NCI-H146 (cell line): ENCODE measurements around the gene LEPR.
"Not testable (repeated sequence)": the region's sequence is repeated elsewhere in the genome, so short reads cannot be mapped to it uniquely, and the experiment has no call there.

Experiments used
- DNase-seq: peaks from one replicate; lab custom pipeline; 2025; lab: John Stamatoyannopoulos, UW

LEPR gene, protein sequence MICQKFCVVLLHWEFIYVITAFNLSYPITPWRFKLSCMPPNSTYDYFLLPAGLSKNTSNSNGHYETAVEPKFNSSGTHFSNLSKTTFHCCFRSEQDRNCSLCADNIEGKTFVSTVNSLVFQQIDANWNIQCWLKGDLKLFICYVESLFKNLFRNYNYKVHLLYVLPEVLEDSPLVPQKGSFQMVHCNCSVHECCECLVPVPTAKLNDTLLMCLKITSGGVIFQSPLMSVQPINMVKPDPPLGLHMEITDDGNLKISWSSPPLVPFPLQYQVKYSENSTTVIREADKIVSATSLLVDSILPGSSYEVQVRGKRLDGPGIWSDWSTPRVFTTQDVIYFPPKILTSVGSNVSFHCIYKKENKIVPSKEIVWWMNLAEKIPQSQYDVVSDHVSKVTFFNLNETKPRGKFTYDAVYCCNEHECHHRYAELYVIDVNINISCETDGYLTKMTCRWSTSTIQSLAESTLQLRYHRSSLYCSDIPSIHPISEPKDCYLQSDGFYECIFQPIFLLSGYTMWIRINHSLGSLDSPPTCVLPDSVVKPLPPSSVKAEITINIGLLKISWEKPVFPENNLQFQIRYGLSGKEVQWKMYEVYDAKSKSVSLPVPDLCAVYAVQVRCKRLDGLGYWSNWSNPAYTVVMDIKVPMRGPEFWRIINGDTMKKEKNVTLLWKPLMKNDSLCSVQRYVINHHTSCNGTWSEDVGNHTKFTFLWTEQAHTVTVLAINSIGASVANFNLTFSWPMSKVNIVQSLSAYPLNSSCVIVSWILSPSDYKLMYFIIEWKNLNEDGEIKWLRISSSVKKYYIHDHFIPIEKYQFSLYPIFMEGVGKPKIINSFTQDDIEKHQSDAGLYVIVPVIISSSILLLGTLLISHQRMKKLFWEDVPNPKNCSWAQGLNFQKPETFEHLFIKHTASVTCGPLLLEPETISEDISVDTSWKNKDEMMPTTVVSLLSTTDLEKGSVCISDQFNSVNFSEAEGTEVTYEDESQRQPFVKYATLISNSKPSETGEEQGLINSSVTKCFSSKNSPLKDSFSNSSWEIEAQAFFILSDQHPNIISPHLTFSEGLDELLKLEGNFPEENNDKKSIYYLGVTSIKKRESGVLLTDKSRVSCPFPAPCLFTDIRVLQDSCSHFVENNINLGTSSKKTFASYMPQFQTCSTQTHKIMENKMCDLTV

GRCh38 chr1:65420590-65421350, at the start of gene LEPR, which contains the start of gene LEPROT:
Gene LEPR, plus strand, starts transcription at chr1:65420668. Its CDS starts 144,898 bp downstream, at chr1:65565566.
Gene LEPROT, plus strand, starts transcription at chr1:65420668. Its CDS starts 57 bp downstream, at chr1:65420725.
- peak; percentile 98 for DNase-seq

- no peak for DNase-seq
These were observed 48.9 kb upstream of the LEPR start for GRCh38 chr1:65371544-65371943.

GRCh38 chr1:65372557-65372956, 47.9 kb upstream of the LEPR start:
- DNase-seq, result no peak

- no peak for DNase-seq
These were observed 42.8 kb upstream of the LEPR start for GRCh38 chr1:65377496-65378246.

DNA sequence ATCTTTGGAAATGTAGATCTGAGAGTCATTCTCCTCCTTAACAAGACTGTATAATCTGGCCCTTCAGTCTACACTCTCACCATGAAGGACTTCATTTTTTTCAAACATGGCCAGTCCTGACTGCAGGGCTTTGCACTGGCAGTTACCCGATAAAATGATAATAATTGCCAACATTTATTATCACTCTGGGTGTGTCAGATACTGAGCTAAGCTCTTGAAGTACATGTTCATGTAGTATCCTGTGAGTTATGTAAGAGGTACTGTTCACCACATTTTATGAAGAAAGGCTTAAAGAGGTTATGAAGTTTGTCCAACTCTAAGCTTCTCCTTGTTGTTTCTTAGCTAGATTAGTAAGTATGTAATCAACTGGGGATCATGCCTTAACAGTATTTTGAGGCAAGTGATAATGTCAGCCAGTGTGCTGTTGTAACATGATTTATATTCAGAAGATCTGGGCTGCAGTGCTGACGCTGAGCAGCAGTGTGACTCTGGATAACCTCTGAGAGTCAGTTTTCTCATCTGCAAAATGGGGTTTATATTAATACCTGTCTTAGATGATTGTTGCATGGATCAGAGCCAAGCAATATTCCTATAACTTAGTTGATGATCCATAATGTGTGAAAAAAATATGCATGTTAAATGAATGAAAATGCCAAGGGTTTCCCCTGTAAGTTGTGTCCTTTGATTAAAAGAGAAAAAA, 42.1 kb upstream of the LEPR start:
- no peak for DNase-seq

DNA sequence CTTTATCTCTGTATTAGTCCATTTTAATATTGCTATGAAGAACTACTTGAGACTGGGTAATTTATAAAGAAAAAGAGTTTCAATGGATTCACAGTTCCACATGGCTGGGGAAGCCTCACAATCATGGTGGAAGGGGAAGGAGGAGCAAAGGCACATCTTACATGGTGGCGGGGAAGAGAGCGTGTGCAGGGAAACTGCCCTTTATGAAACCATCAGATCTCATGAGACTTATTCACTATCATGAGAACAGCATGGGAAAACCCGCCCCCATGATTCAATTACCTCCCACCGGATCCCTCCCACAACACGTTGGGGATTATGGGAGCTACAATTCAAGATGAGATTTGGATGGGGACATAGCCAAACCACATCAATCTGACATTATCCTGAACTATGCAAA, 36.0 kb upstream of the LEPR start:
- DNase-seq, result not testable (repeated sequence)

DNA sequence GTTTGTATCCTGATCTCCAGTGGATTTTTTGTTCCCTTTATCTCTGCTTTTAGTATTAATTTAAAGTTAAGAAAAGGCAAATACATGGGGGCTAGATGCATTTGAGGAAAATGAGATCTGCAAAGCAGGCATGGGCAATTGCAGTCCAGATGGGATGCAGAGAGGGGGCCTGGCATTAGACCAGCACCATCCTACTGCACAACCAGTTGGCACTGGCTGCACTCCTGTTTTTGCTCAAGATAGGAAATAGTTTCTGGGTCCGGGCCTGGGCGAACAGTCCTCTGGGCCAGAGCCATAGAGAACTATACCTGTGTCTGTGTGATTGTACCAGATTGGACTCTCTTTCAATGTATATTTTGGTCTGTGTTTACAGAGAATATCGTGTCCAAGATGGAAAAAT, 34.0 kb upstream of the LEPR start:
- DNase-seq, result no peak

DNA sequence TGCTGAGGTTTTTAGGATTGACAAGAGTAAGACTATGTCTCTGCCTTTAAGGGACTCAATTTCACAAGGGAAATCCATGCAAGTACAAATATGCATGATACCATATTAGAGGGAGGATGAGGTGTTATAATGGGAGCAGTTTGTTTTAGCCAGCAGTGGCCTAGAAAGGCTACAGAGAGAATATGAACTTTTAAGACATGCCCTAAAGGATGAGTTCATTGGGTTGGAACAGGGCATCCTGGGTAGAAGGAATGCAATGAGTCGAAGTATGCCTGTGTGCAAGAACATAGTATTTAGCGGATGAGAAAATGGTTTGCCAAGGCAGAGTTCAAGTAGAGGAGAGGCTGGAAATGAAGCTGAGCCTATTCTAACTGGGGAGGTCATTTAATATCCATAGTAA, 32.6 kb upstream of the LEPR start:
- DNase-seq, result no peak

DNA sequence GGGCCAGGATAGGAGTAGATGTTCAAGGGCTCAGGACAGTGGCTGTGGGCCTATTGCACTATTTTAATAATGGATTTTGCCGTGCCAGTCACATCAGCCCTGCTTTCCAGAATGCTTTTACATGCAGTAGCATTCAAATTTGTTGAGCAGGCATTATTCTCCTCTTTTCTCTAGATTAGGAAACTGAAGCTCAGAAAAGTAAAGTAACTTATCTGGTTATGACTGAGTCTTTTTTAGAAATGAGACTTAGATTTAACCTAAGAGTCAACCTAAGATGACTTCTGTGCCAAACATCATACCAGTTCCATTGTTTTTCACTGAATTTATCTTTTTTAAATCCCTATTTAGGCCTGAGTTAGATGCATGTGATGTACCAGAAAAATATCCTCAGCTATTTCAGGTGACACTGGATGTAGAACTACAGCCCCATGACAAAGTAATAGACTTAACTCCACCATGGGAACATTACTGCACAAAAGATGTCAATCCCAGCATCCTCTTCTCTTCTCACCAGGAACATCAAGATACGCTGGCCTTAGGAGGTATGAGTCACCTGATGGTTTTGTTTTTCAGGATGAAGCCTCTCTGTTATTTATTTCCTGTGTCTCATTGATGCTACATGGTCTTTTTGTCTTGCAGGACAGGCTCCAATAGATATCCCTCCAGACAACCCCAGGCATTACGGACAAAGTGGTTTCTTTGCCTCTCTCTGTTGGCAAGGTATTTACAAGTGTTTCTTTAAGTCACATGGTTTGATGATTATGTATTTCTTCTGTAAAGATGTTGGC, 31.4 kb upstream of the LEPR start:
- no peak for DNase-seq

- no peak for DNase-seq
These were observed 28.0 kb upstream of the LEPR start for GRCh38 chr1:65392497-65392896.

GRCh38 chr1:65393347-65393746, 27.1 kb upstream of the LEPR start:
- DNase-seq, result no peak

DNA sequence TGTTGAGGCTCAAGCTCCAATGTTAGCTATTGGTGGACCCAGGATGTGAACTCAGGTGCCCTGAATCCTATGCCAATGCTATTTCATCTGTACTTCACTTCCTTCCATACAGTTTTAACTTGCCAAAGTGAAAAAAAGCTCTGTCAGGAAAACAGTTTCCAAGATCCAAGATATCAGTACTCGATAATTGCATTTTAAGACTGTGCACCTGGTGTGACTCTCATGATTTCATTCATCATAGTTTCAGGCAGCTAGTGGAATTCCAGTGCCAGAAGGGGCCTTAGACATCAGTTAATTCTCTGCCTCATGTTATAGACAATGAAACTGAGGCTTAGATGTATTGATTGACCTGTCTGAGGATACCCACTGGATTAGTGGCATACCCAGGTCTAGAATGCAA, 26.5 kb upstream of the LEPR start:
- no peak for DNase-seq

GRCh38 chr1:65395887-65396612, 24.4 kb upstream of the LEPR start:
- DNase-seq, result no peak

- DNase-seq, result no peak
These were observed 22.4 kb upstream of the LEPR start for GRCh38 chr1:65398083-65398482.

DNA sequence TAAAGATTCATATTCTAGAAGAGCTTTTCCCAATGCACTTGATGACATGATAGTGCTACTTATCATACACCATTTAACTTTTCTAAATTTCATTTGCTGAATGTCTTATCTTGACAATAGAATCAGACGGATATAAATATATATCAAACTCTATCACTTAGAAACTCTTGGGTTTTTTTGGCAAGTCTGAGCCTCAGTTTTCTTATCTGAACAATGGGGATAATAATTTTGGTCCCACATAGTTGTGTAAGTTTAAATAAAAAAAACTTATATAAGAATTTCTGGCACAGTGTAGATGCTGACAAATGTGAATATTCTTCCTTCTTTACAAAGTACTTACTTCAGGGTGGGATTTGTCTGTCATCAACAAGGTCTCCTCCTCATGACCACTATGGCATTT, 21.5 kb upstream of the LEPR start:
- no peak for DNase-seq

GRCh38 chr1:65401612-65402011, 18.9 kb upstream of the LEPR start:
- DNase-seq, result no peak

- no peak for DNase-seq
These were observed 15.5 kb upstream of the LEPR start for GRCh38 chr1:65404941-65405340.

DNA sequence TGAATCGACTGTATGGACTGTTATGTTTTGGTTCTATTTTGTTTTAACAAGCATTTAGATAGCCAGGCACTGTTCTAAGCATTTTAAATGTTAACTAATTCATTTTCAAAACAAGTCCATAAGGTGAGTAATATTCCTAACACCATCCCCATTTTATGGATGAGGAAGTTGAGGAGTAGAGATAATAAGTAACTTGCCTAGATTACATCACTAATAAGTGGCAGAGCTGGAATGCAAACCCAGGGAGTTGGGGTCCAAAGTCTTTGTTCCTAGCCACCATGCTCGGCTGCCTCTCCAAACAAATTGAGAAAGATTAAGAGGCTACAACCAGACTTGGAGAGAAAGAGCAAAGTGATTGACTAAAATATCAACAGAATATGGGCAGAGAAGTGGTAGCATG, 12.6 kb upstream of the LEPR start:
- DNase-seq, result no peak

DNA sequence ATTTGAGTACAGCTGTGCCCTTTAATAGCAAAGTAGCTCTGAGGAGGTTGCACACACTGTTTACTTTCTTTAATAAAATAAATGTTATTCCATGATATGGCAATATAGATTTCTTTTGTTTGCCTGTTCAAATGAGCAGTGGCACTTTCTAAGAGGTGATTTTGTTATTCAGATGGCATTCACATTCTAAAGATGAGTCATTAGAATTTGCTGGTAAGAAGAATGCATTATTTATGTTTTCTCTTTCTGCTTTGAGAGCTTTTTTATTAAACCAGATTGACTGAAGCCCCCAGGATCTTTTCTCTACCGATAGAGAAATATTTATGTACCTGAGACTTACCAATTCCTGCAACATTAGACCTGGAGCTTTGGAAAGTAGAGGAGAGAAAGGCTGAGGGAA, 11.2 kb upstream of the LEPR start:
- DNase-seq, result no peak
